OCI-LY1 (cell line): ENCODE data around the gene GABBR1.

ENCODE experiments used
- H2AFZ ChIP-seq: fragments of 200-600 bp; sonication (generic), shearing (Covaris generic); 2 replicates; pipeline ENCODE4 v1.6.0; 2014; ENCODE audit warnings: antibody characterized with exemption, mild to moderate bottlenecking, low read length
- H3F3A ChIP-seq: fragments of 200-600 bp; sonication (generic), shearing (Covaris generic); 2 replicates; pipeline ENCODE4 v1.6.0; 2014; ENCODE audit warnings: mild to moderate bottlenecking, antibody characterized with exemption, low read length, moderate library complexity; ENCODE audit not compliant: insufficient read depth
- H3K27ac ChIP-seq: fragments of 200-600 bp; sonication (generic); 2 replicates; pipeline ENCODE4 v1.5.1; 2014; ENCODE audit warnings: low read length, mixed run types, mild to moderate bottlenecking, low read depth; ENCODE audit not compliant: poor library complexity, severe bottlenecking
- H3K27me3 ChIP-seq: fragments of 200-600 bp; sonication (generic); 2 replicates; pipeline ENCODE4 v1.6.0; 2014; ENCODE audit warnings: antibody characterized with exemption, mild to moderate bottlenecking, low read length, moderate library complexity; ENCODE audit not compliant: insufficient read depth
- H3K36me3 ChIP-seq: fragments of 200-600 bp; sonication (generic); 2 replicates; pipeline ENCODE4 v1.6.1; 2014; ENCODE audit warnings: mild to moderate bottlenecking, antibody characterized with exemption, low read length, moderate library complexity, mixed read lengths; ENCODE audit not compliant: insufficient read depth
- H3K4me1 ChIP-seq: fragments of 200-600 bp; sonication (generic); 2 replicates; pipeline ENCODE4 v1.5.1; 2014; ENCODE audit warnings: mild to moderate bottlenecking, low read length, moderate library complexity; ENCODE audit not compliant: insufficient read depth, severe bottlenecking
- H3K4me2 ChIP-seq: fragments of 200-600 bp; sonication (generic), shearing (Covaris generic); 2 replicates; pipeline ENCODE4 v1.6.1; 2014; ENCODE audit warnings: low read length
- H3K4me3 ChIP-seq: fragments of 200-600 bp; sonication (generic); 2 replicates; pipeline ENCODE4 v1.5.1; 2014; ENCODE audit warnings: low read length, low read depth, mild to moderate bottlenecking, mixed read lengths; ENCODE audit not compliant: poor library complexity, severe bottlenecking
- H3K79me2 ChIP-seq: fragments of 200-600 bp; shearing (Covaris generic); 2 replicates; pipeline ENCODE4 v1.6.1; 2016; ENCODE audit warnings: mixed run types, low read length, mixed read lengths; ENCODE audit not compliant: insufficient read depth
- H3K9ac ChIP-seq: fragments of 200-600 bp; sonication (generic), shearing (Covaris generic); 2 replicates; pipeline ENCODE4 v1.6.1; 2014; ENCODE audit warnings: mild to moderate bottlenecking, low read length, mixed read lengths
- H3K9me2 ChIP-seq: fragments of 200-600 bp; sonication (generic), shearing (Covaris generic); 2 replicates; pipeline ENCODE4 v1.6.1; 2014; ENCODE audit warnings: low read depth, mild to moderate bottlenecking, low read length, mixed read lengths
- H3K9me3 ChIP-seq: fragments of 200-600 bp; shearing (Covaris generic); 2 replicates; pipeline ENCODE4 v1.6.1; 2014; ENCODE audit warnings: low read length, mixed read lengths
- H4K20me1 ChIP-seq: fragments of 200-600 bp; sonication (generic), shearing (Covaris generic); 2 replicates; pipeline ENCODE4 v1.6.0; 2016; ENCODE audit warnings: mild to moderate bottlenecking, low read length; ENCODE audit not compliant: insufficient read depth
- EZH2 ChIP-seq: fragments of 200-600 bp; sonication (generic), shearing (Covaris generic); IDR thresholded peaks from 2 replicates; pipeline ENCODE4 v1.8.0; 2017; ENCODE audit warnings: borderline replicate concordance, mixed run types, mild to moderate bottlenecking, antibody characterized with exemption, low read length, moderate library complexity, mixed read lengths
- TF ChIP-seq, protein P1 (sequence below): fragments of 200-600 bp; sonication (generic), shearing (Covaris generic); IDR thresholded peaks from 2 replicates; pipeline ENCODE4 v1.5.1; 2017; ENCODE audit warnings: mild to moderate bottlenecking, antibody characterized with exemption, low read length, moderate library complexity, mixed read lengths

GABBR1 gene

GRCh38 chr6:29561606-29562181 lies 71.3 kb downstream of the GABBR1 start:
- H3K9me2 ChIP-seq, result no peaks in the 10 kb centered on the region
- H3K9ac ChIP-seq, result no peak overlapping the region
- H3K4me1 ChIP-seq, result no peaks in the 10 kb centered on the region
- no peak overlapping the region for H3K4me2 ChIP-seq
- no peak overlapping the region for H3K27ac ChIP-seq
- no peaks in the 10 kb centered on the region for H3K79me2 ChIP-seq
- no peak overlapping the region for H2AFZ ChIP-seq
- no peak for TF ChIP-seq EZH2
- TF ChIP-seq, protein P1, sequence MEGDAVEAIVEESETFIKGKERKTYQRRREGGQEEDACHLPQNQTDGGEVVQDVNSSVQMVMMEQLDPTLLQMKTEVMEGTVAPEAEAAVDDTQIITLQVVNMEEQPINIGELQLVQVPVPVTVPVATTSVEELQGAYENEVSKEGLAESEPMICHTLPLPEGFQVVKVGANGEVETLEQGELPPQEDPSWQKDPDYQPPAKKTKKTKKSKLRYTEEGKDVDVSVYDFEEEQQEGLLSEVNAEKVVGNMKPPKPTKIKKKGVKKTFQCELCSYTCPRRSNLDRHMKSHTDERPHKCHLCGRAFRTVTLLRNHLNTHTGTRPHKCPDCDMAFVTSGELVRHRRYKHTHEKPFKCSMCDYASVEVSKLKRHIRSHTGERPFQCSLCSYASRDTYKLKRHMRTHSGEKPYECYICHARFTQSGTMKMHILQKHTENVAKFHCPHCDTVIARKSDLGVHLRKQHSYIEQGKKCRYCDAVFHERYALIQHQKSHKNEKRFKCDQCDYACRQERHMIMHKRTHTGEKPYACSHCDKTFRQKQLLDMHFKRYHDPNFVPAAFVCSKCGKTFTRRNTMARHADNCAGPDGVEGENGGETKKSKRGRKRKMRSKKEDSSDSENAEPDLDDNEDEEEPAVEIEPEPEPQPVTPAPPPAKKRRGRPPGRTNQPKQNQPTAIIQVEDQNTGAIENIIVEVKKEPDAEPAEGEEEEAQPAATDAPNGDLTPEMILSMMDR, result no peak
- H3K27me3 ChIP-seq, result no peaks in the 10 kb centered on the region
- H3K36me3 ChIP-seq, result no peaks in the 10 kb centered on the region
- no peaks in the 10 kb centered on the region for H3F3A ChIP-seq
- no peaks in the 10 kb centered on the region for H4K20me1 ChIP-seq
- no peak overlapping the region for H3K4me3 ChIP-seq
- H3K9me3 ChIP-seq, result no peaks in the 10 kb centered on the region

DNA sequence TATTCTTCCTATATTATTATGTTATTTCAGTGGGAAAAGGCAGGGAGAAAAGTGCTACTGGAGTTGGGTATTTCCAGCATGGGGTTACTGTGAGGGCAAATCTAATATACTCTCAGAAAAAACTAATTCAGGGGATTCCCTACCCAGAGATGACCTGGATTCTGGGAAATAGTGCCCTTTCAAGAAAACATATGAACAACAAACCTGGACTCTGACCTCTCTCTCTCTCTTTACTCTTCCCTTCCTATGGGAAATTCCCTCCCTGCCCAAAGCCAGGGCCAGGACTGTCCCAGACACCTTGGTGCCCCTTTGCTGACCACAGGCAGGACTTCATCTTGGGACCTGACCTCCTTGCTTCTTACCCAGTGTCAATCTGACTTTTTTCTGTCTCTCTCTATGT lies 71.9 kb downstream of the GABBR1 start:
- Histone ChIP-seq H2AFZ (no peak overlapping the region), H4K20me1 (no peaks in the 10 kb centered on the region), H3F3A (no peaks in the 10 kb centered on the region), H3K79me2 (no peaks in the 10 kb centered on the region), H3K27ac (no peak overlapping the region), H3K4me3 (no peak overlapping the region), H3K4me2 (no peak overlapping the region), H3K9me2 (no peaks in the 10 kb centered on the region), H3K36me3 (no peaks in the 10 kb centered on the region), H3K4me1 (no peaks in the 10 kb centered on the region), H3K9me3 (no peaks in the 10 kb centered on the region), H3K9ac (no peak overlapping the region), H3K27me3 (no peaks in the 10 kb centered on the region)
- TF ChIP-seq, protein P1, result no peak
- TF ChIP-seq EZH2, result no peak

GRCh38 chr6:29559524-29560287 lies 73.3 kb downstream of the GABBR1 start, which contains the start of gene UBD:
Gene UBD, minus strand, starts transcription at chr6:29559732. Its CDS starts 31 bp downstream, at chr6:29559701.
- no peak within 1 kb of the TSS for H3K4me2 ChIP-seq

More at GRCh38 chr6:29559524-29560287, 73.3 kb downstream of the GABBR1 start, which contains the start of gene UBD:
- no peaks in the 10 kb centered on the region for H3K9me3 ChIP-seq
- no peaks in the 10 kb centered on the region for H4K20me1 ChIP-seq
- no peak within 1 kb of the TSS for H2AFZ ChIP-seq
- H3K27ac ChIP-seq, result no peak within 1 kb of the TSS
- no peaks in the 10 kb centered on the region for H3K79me2 ChIP-seq
- no peaks in the 10 kb centered on the region for H3F3A ChIP-seq
- no peak within 1 kb of the TSS for H3K9ac ChIP-seq
- no peaks in the 10 kb centered on the region for H3K9me2 ChIP-seq
- no peaks in the 10 kb centered on the region for H3K27me3 ChIP-seq
- TF ChIP-seq, protein P1, result no peak
- TF ChIP-seq EZH2, result no peak
- no peaks in the 10 kb centered on the region for H3K36me3 ChIP-seq
- no peak within 1 kb of the TSS for H3K4me3 ChIP-seq
- no peaks in the 10 kb centered on the region for H3K4me1 ChIP-seq
